ENCODE results near the gene ATP5MC2. TPM values are rescaled to one million over a fixed set of nuclear protein-coding genes. Genes with fewer than 3 reads are reported as not detected.

The ATP5MC2 gene
- total and polyA plus RNA-seq, 2 of the 4 experiments (the other 2 are of a cell fraction) = 309 to 361 TPM

DNA sequence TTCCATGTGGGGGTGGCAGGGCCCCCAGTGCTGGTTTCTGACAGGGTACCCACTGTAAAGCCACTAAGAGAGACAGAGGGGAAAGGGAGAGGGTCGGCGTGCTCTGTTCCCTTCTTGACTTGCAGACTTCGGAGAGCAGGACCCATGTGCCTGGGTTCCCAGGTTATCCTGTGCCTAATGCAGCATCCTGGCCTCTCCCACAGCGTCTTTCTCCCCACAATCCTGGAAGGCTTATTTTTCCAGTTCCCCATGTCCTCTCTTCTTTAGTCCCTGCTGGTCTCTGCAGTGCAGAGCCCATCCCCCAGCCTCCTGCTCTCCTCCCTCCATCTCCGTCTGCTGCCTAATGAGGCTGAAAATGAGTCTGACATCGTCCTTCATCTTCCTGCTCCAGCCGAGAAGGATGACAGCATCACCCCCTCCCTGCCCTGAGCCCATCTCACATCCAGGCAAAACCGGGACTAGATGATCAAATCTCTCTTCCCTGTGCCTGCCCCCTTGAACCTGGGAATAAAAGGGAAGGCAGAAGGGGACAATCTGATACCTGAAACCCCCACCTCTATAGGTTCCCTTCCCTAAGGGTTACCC, 36.3 kb upstream of the ATP5MC2 start:
- H3K4me1 ChIP-seq (ENCODE audit: control insufficient read depth, insufficient read depth, low read length) = no peaks in the 10 kb centered on the region
- no peak overlapping the region for H3K14ac ChIP-seq (replicated peaks; ENCODE audit: low read depth, low read length)
- H3K4me3 ChIP-seq (ENCODE audit: insufficient read depth, low read depth, low read length) = no peak overlapping the region
- H3K56ac ChIP-seq (ENCODE audit: extremely low read depth, insufficient read depth, low read length) = no peak overlapping the region
- no peak overlapping the region for H2BK20ac ChIP-seq (ENCODE audit: low read depth, low read length)
- ATAC-seq (ENCODE audit: low read depth) = no peak
- no peak for TF ChIP-seq RCOR1 (IDR thresholded peaks at IDR 0.05; ENCODE audit: insufficient replicate concordance, low read length)
- TF ChIP-seq MXI1 (IDR thresholded peaks at IDR 0.05; ENCODE audit: borderline replicate concordance, low read depth, low read length) = no peak
- TF ChIP-seq, protein P1, sequence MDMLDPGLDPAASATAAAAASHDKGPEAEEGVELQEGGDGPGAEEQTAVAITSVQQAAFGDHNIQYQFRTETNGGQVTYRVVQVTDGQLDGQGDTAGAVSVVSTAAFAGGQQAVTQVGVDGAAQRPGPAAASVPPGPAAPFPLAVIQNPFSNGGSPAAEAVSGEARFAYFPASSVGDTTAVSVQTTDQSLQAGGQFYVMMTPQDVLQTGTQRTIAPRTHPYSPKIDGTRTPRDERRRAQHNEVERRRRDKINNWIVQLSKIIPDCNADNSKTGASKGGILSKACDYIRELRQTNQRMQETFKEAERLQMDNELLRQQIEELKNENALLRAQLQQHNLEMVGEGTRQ (IDR thresholded peaks at IDR 0.05; ENCODE audit: low read depth, low read length) = no peak
- no peak overlapping the region for H3K18ac ChIP-seq (ENCODE audit: low read depth, low read length)
- no peak overlapping the region for H2BK5ac ChIP-seq (ENCODE audit: low read depth, low read length, poor library complexity, severe bottlenecking)
- no peak overlapping the region for H3K27ac ChIP-seq (ENCODE audit: insufficient read depth, low read length)
- no peak overlapping the region for H4K5ac ChIP-seq (ENCODE audit: low read depth, low read length)
- H4K20me1 ChIP-seq (ENCODE audit: insufficient read depth, low read length) = no peaks in the 10 kb centered on the region
- H4K8ac ChIP-seq (ENCODE audit: low read depth in 2 of 2, low read length in 2 of 2) = no peak overlapping the region
- peaks cover 56% of the 10 kb centered on the region for H3K36me3 ChIP-seq (ENCODE audit: control insufficient read depth, insufficient read depth, low read length)
- no peak overlapping the region for H2AFZ ChIP-seq (replicated peaks; ENCODE audit: low read length, poor library complexity)
- H3K9me1 ChIP-seq (ENCODE audit: insufficient read depth, low read length) = no peaks in the 10 kb centered on the region
- dilution Hi-C loops (cut with HindIII; ENCODE audit: low sequenced_read_pairs, unreplicated experiment) = no loop called here
- CTCF ChIA-PET = no interaction called here
- no peak overlapping the region for H4K91ac ChIP-seq (ENCODE audit: insufficient read depth, low read depth, low read length)
- no peaks in the 10 kb centered on the region for H3K9me3 ChIP-seq (ENCODE audit: control insufficient read depth, insufficient read depth, low read length)
- H3K23ac ChIP-seq (ENCODE audit: low read depth, low read length) = no peak overlapping the region
- no peaks in the 10 kb centered on the region for H3K79me1 ChIP-seq (ENCODE audit: low read depth in 1 of 2, low read length in 2 of 2)
- peaks cover under 1% of the 10 kb centered on the region; the same call in 1 of the 2 replicates for H3K27me3 ChIP-seq (ENCODE audit: control insufficient read depth, insufficient read depth, low read length)
- POLR2A ChIA-PET (ENCODE audit: unreplicated experiment) = no interaction called here
- no peak overlapping the region for H2AK9ac ChIP-seq (replicated peaks; ENCODE audit: low read depth, low read length, poor library complexity)
- no peak overlapping the region for H3K9ac ChIP-seq (ENCODE audit: low read depth, low read length)
- no peak overlapping the region for H3K4me2 ChIP-seq (ENCODE audit: low read depth, low read length)
- intact Hi-C loops (cut with micrococcal nuclease) = no loop called here
- BruUV-seq (replicated peaks) = no TSS peak
- 76% methylated on average over 4 of the region's 8 CpGs; no CpG with 5 or more reads in 1 of the 2 experiments for WGBS, 2 experiments (ENCODE audit: extremely low coverage in 2 of 2, insufficient read length in 1 of 2)
- no peak overlapping the region for H2AK5ac ChIP-seq (ENCODE audit: low read depth, low read length)
- in situ Hi-C loops (cut with MboI; ENCODE audit: low sequenced_read_pairs) = no loop called here
- H2BK120ac ChIP-seq (ENCODE audit: low read depth, low read length) = no peak overlapping the region
- no peak overlapping the region for H2BK15ac ChIP-seq (ENCODE audit: low read depth, low read length)
- no peak for DNase-seq
- H3K4ac ChIP-seq (ENCODE audit: low read depth, low read length) = no peak overlapping the region
